Skeletal muscle cell (primary cell): ENCODE data around the gene TCEANC2.
"Not testable (repeated sequence)": the region's sequence is repeated elsewhere in the genome, so short reads cannot be mapped to it uniquely, and the experiment has no call there.

ENCODE experiments used
- DNase-seq: peaks from one replicate; pipeline ENCODE4 v3.0.0-alpha.2; 2010; ENCODE audit warnings: low read depth
- H3K4me3 ChIP-seq: 2 replicates; pipeline ENCODE4 v1.5.1; 2011; ENCODE audit warnings: low read depth, mild to moderate bottlenecking, control low read depth, low read length, moderate library complexity

The TCEANC2 gene

GRCh38 chr1:54052934-54053744 lies at the start of gene TCEANC2, which contains the start of gene TMEM59:
TCEANC2 (plus strand) TSS chr1:54053608; CDS start chr1:54054423, 815 bp downstream.
TMEM59 (minus strand) TSS chr1:54053204; CDS start chr1:54053188, 16 bp downstream.
- DNase-seq: peak; percentile 97
- peak within 1 kb of the TSS; percentile 97 for H3K4me3 ChIP-seq

- not testable (repeated sequence) for H3K4me3 ChIP-seq, DNase-seq
Measured at GRCh38 chr1:54003750-54004480, 49.5 kb upstream of the TCEANC2 start.

- no peak overlapping the region for H3K4me3 ChIP-seq
- no peak for DNase-seq
Measured at GRCh38 chr1:54004481-54005049, 48.8 kb upstream of the TCEANC2 start.

- H3K4me3 ChIP-seq: no peak overlapping the region
- no peak for DNase-seq
Measured at GRCh38 chr1:54006508-54006907, 46.9 kb upstream of the TCEANC2 start.

GRCh38 chr1:54007613-54008012 lies 45.8 kb upstream of the TCEANC2 start:
- DNase-seq: no peak
- H3K4me3 ChIP-seq: no peak overlapping the region

- DNase-seq: no peak
- no peak overlapping the region for H3K4me3 ChIP-seq
Measured at GRCh38 chr1:54008876-54009275, 44.5 kb upstream of the TCEANC2 start.

GRCh38 chr1:54009406-54009805 lies 44.0 kb upstream of the TCEANC2 start:
- H3K4me3 ChIP-seq: no peak overlapping the region
- DNase-seq: no peak

- no peak overlapping the region for H3K4me3 ChIP-seq
- no peak for DNase-seq
Measured at GRCh38 chr1:54010415-54011117, 42.8 kb upstream of the TCEANC2 start.

GRCh38 chr1:54011316-54012007 lies 41.9 kb upstream of the TCEANC2 start:
- H3K4me3 ChIP-seq: no peak overlapping the region
- DNase-seq: no peak

GRCh38 chr1:54012008-54012325 lies 41.4 kb upstream of the TCEANC2 start:
- DNase-seq: no peak
- H3K4me3 ChIP-seq: no peak overlapping the region

- no peak overlapping the region for H3K4me3 ChIP-seq
- DNase-seq: no peak
Measured at GRCh38 chr1:54012863-54013262, 40.5 kb upstream of the TCEANC2 start.

GRCh38 chr1:54013393-54014008 lies 39.9 kb upstream of the TCEANC2 start:
- no peak overlapping the region for H3K4me3 ChIP-seq
- DNase-seq: no peak

- no peak overlapping the region for H3K4me3 ChIP-seq
- DNase-seq: no peak
Measured at GRCh38 chr1:54014009-54014629, 39.3 kb upstream of the TCEANC2 start.

GRCh38 chr1:54016343-54017282 lies 36.8 kb upstream of the TCEANC2 start:
- DNase-seq: no peak

GRCh38 chr1:54017979-54018378 lies 35.4 kb upstream of the TCEANC2 start, which contains the start of gene LDLRAD1:
LDLRAD1 (minus strand) TSS chr1:54018186; CDS start chr1:54018112, 74 bp downstream.
- H3K4me3 ChIP-seq: no peak within 1 kb of the TSS
- DNase-seq: no peak

More at GRCh38 chr1:54016343-54017282, 36.8 kb upstream of the TCEANC2 start:
- no peak overlapping the region for H3K4me3 ChIP-seq

GRCh38 chr1:54018635-54019034 lies 34.8 kb upstream of the TCEANC2 start:
- no peak overlapping the region for H3K4me3 ChIP-seq
- DNase-seq: no peak

- H3K4me3 ChIP-seq, DNase-seq: not testable (repeated sequence)
Measured at GRCh38 chr1:54019562-54020176, 33.7 kb upstream of the TCEANC2 start.
